Measurements from ENCODE around the gene IGFL4.

IGFL4 gene

GRCh38 chr19:46065486-46066071 is 24.8 kb upstream of the IGFL4 start:
- DNase-seq (ENCODE audit: low read depth in 2 of 2): peak; percentile 36 to 55
- no peak overlapping the region for H3K4me3 ChIP-seq (replicated peaks in 1 of 2; ENCODE audit: low read depth in 2 of 2, low read length in 2 of 2)
- no peak for TF ChIP-seq CTCF (IDR thresholded peaks at IDR 0.05; ENCODE audit: low read depth, low read length)

- H3K4me3 ChIP-seq (replicated peaks in 1 of 2; ENCODE audit: low read depth in 2 of 2, low read length in 2 of 2): no peak overlapping the region
- no peak for TF ChIP-seq CTCF (IDR thresholded peaks at IDR 0.05; ENCODE audit: low read depth, low read length)
- no peak for DNase-seq (ENCODE audit: low read depth in 2 of 2)
Observed at GRCh38 chr19:46063201-46063600, 22.4 kb upstream of the IGFL4 start.

GRCh38 chr19:46060012-46060411 is 19.2 kb upstream of the IGFL4 start:
- no peak for TF ChIP-seq CTCF (IDR thresholded peaks at IDR 0.05; ENCODE audit: low read depth, low read length)
- H3K4me3 ChIP-seq (replicated peaks in 1 of 2; ENCODE audit: low read depth in 2 of 2, low read length in 2 of 2): no peak overlapping the region
- DNase-seq (ENCODE audit: low read depth in 2 of 2): no peak

GRCh38 chr19:46058778-46059177 is 18.0 kb upstream of the IGFL4 start:
- DNase-seq (ENCODE audit: low read depth in 2 of 2): no peak
- no peak for TF ChIP-seq CTCF (IDR thresholded peaks at IDR 0.05; ENCODE audit: low read depth, low read length)
- H3K4me3 ChIP-seq (replicated peaks in 1 of 2; ENCODE audit: low read depth in 2 of 2, low read length in 2 of 2): no peak overlapping the region

GRCh38 chr19:46056536-46056935 is 15.7 kb upstream of the IGFL4 start:
- DNase-seq (ENCODE audit: low read depth in 2 of 2): no peak
- no peak for TF ChIP-seq CTCF (IDR thresholded peaks at IDR 0.05; ENCODE audit: low read depth, low read length)
- H3K4me3 ChIP-seq (replicated peaks in 1 of 2; ENCODE audit: low read depth in 2 of 2, low read length in 2 of 2): no peak overlapping the region

GRCh38 chr19:46052896-46053295 is 12.1 kb upstream of the IGFL4 start:
- H3K4me3 ChIP-seq (replicated peaks in 1 of 2; ENCODE audit: low read depth in 2 of 2, low read length in 2 of 2): no peak overlapping the region
- TF ChIP-seq CTCF (IDR thresholded peaks at IDR 0.05; ENCODE audit: low read depth, low read length): no peak
- DNase-seq (ENCODE audit: low read depth in 2 of 2): no peak

GRCh38 chr19:46049597-46049996 is 8.8 kb upstream of the IGFL4 start:
- no peak overlapping the region for H3K4me3 ChIP-seq (replicated peaks in 1 of 2; ENCODE audit: low read depth in 2 of 2, low read length in 2 of 2)
- DNase-seq (ENCODE audit: low read depth in 2 of 2): no peak
- no peak for TF ChIP-seq CTCF (IDR thresholded peaks at IDR 0.05; ENCODE audit: low read depth, low read length)

Data from cardiac fibroblast (primary cell).